ENCODE data around the gene UNCX.
"Not testable (repeated sequence)": the region's sequence is repeated elsewhere in the genome, so short reads cannot be mapped to it uniquely, and the experiment has no call there.

The UNCX gene

DNA sequence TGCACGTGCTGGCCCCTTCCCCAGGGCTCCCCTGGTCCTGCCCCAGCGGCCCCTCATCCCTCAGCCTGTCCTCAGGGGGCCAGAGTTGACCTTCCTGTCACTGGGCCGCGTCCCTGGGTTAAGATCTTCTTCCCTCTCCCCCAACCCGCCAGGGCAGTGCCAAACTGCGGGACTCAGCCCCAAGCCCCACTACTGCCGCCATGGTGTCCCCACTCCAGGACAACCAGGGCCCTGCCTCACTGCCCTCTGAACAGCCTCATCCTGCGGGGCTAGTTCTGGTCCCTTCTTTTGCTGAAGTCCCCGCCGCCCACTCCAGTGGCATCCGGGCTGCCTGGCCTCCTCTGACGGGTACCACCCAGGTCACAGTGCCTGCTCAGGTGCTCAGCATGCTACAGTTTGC, 37.5 kb downstream of the UNCX start:
- Histone ChIP-seq H3K27ac (ENCODE audit: low read length, poor library complexity, severe bottlenecking) (no peak overlapping the region), H3K18ac (ENCODE audit: low read depth in 1 of 2, low read length in 2 of 2) (no peak overlapping the region), H3K4me3 (ENCODE audit: insufficient read depth in 1 of 2, low read depth in 1 of 2, low read length in 2 of 2) (no peak overlapping the region), H2AK5ac (ENCODE audit: low read length, severe bottlenecking) (no peak overlapping the region), H2BK15ac (ENCODE audit: low read depth, poor library complexity, severe bottlenecking) (no peak overlapping the region), H3K27me3 (ENCODE audit: control insufficient read depth in 1 of 2, insufficient read depth in 1 of 2, low read length in 2 of 2) (peaks cover 25 to 48% of the 10 kb centered on the region in 2 experiments), H3K36me3 (ENCODE audit: control insufficient read depth in 1 of 2, insufficient read depth in 2 of 2, low read depth in 1 of 2, low read length in 2 of 2) (no peaks in the 10 kb centered on the region), H3K23ac (ENCODE audit: low read length in 2 of 2) (no peak overlapping the region), H2BK5ac (ENCODE audit: low read depth, low read length, poor library complexity, severe bottlenecking) (no peak overlapping the region), H2BK120ac (ENCODE audit: low read depth, low read length) (no peak overlapping the region), H4K91ac (ENCODE audit: low read length) (no peak overlapping the region), H3K14ac (ENCODE audit: low read length in 2 of 2) (no peak overlapping the region), H2AFZ (ENCODE audit: low read depth, low read length) (no peak overlapping the region), H2BK12ac (ENCODE audit: low read length in 2 of 2) (no peak overlapping the region), H3K4me2 (ENCODE audit: low read length, poor library complexity, severe bottlenecking) (no peak overlapping the region), H3K9ac (ENCODE audit: low read length) (no peak overlapping the region), H3K79me1 (replicated peaks; ENCODE audit: low read length, poor library complexity, severe bottlenecking) (no peaks in the 10 kb centered on the region), H3K4ac (ENCODE audit: low read depth in 1 of 2, low read length in 2 of 2) (no peak overlapping the region), H3K9me3 (ENCODE audit: control insufficient read depth, low read length) (no peaks in the 10 kb centered on the region), H4K8ac (ENCODE audit: low read length) (no peak overlapping the region), H3K4me1 (ENCODE audit: control insufficient read depth, insufficient read depth, low read depth, low read length) (peaks cover 1% of the 10 kb centered on the region)
- DNase-seq = no peak
- WGBS = 85% methylated on average over 12 of the region's 12 CpGs

DNA sequence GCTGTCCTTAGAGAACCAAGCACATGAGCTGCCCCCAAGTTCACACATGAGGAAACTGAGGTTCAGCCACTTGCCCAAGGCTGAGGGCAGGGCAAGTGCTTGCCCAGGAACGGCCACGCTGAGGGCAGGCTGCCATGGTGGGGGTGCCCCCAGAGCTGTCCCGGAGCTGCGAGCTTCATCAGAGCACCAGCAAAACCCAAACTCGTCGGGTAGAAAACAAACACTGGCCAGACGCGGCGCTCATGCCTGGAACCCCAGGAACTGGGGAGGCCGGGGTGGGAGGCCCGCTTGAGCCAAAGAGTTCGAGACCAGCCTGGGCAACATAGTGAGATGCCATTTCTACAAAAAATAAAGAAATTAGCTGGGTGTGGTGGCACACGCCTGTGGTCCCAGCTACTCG, 38.4 kb downstream of the UNCX start:
- Histone ChIP-seq H2BK15ac (ENCODE audit: low read depth, poor library complexity, severe bottlenecking) (no peak overlapping the region), H3K14ac (ENCODE audit: low read length in 2 of 2) (no peak overlapping the region), H2BK5ac (ENCODE audit: low read depth, low read length, poor library complexity, severe bottlenecking) (no peak overlapping the region), H3K27ac (ENCODE audit: low read length, poor library complexity, severe bottlenecking) (no peak overlapping the region), H3K18ac (ENCODE audit: low read depth in 1 of 2, low read length in 2 of 2) (no peak overlapping the region), H3K4me3 (ENCODE audit: insufficient read depth in 1 of 2, low read depth in 1 of 2, low read length in 2 of 2) (no peak overlapping the region), H2AFZ (ENCODE audit: low read depth, low read length) (no peak overlapping the region), H3K27me3 (ENCODE audit: control insufficient read depth in 1 of 2, insufficient read depth in 1 of 2, low read length in 2 of 2) (peaks cover 17 to 46% of the 10 kb centered on the region in 2 experiments), H3K9ac (ENCODE audit: low read length) (no peak overlapping the region), H4K8ac (ENCODE audit: low read length) (no peak overlapping the region), H3K9me3 (ENCODE audit: control insufficient read depth, low read length) (no peaks in the 10 kb centered on the region), H3K4me2 (ENCODE audit: low read length, poor library complexity, severe bottlenecking) (no peak overlapping the region), H2AK5ac (ENCODE audit: low read length, severe bottlenecking) (no peak overlapping the region), H4K91ac (ENCODE audit: low read length) (no peak overlapping the region), H3K36me3 (ENCODE audit: control insufficient read depth in 1 of 2, insufficient read depth in 2 of 2, low read depth in 1 of 2, low read length in 2 of 2) (no peaks in the 10 kb centered on the region), H2BK12ac (ENCODE audit: low read length in 2 of 2) (no peak overlapping the region), H2BK120ac (ENCODE audit: low read depth, low read length) (no peak overlapping the region), H3K79me1 (replicated peaks; ENCODE audit: low read length, poor library complexity, severe bottlenecking) (no peaks in the 10 kb centered on the region), H3K4ac (ENCODE audit: low read depth in 1 of 2, low read length in 2 of 2) (no peak overlapping the region), H3K4me1 (ENCODE audit: control insufficient read depth, insufficient read depth, low read depth, low read length) (peaks cover 1% of the 10 kb centered on the region), H3K23ac (ENCODE audit: low read length in 2 of 2) (no peak overlapping the region)
- DNase-seq = no peak
- 92% methylated on average over 14 of the region's 14 CpGs for WGBS

DNA sequence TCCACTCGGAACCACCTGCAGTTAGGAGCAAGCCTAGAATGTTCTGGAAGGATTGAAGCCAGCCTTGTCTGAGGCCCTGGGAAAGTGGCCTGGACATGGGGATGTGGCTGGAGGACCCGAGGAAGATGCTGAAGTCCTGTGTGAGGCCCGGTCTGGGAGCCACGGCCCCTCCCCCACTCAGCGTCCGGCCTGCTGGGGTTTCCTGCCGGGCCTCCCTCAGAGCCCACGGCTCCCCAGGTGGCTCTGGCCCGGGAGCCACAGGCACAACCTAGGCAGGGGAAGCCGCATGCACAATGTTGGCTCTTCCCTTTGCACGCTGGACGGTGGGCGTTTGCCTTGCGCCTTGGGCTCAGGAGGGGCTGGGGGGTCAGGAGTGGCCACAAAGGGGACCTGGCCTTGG, 39.0 kb downstream of the UNCX start:
- H2BK12ac ChIP-seq (ENCODE audit: low read length in 2 of 2) = no peak overlapping the region
- H2BK120ac ChIP-seq (ENCODE audit: low read depth, low read length) = no peak overlapping the region
- DNase-seq = no peak
- no peak overlapping the region for H3K4me3 ChIP-seq (ENCODE audit: insufficient read depth in 1 of 2, low read depth in 1 of 2, low read length in 2 of 2)
- H3K4me2 ChIP-seq (ENCODE audit: low read length, poor library complexity, severe bottlenecking) = no peak overlapping the region
- WGBS = 81% methylated on average over 10 of the region's 14 CpGs
- no peak overlapping the region for H2BK15ac ChIP-seq (ENCODE audit: low read depth, poor library complexity, severe bottlenecking)
- no peak overlapping the region for H3K4ac ChIP-seq (ENCODE audit: low read depth in 1 of 2, low read length in 2 of 2)
- H3K27ac ChIP-seq (ENCODE audit: low read length, poor library complexity, severe bottlenecking) = no peak overlapping the region
- no peaks in the 10 kb centered on the region for H3K79me1 ChIP-seq (replicated peaks; ENCODE audit: low read length, poor library complexity, severe bottlenecking)
- no peak overlapping the region for H2AFZ ChIP-seq (ENCODE audit: low read depth, low read length)
- H3K23ac ChIP-seq (ENCODE audit: low read length in 2 of 2) = no peak overlapping the region
- H2BK5ac ChIP-seq (ENCODE audit: low read depth, low read length, poor library complexity, severe bottlenecking) = no peak overlapping the region
- H3K9me3 ChIP-seq (ENCODE audit: control insufficient read depth, low read length) = no peaks in the 10 kb centered on the region
- no peak overlapping the region for H4K91ac ChIP-seq (ENCODE audit: low read length)
- H3K27me3 ChIP-seq (ENCODE audit: control insufficient read depth in 1 of 2, insufficient read depth in 1 of 2, low read length in 2 of 2) = peaks cover 11 to 41% of the 10 kb centered on the region in 2 experiments
- peaks cover 1% of the 10 kb centered on the region for H3K4me1 ChIP-seq (ENCODE audit: control insufficient read depth, insufficient read depth, low read depth, low read length)
- no peak overlapping the region for H4K8ac ChIP-seq (ENCODE audit: low read length)
- H3K9ac ChIP-seq (ENCODE audit: low read length) = no peak overlapping the region
- H3K18ac ChIP-seq (ENCODE audit: low read depth in 1 of 2, low read length in 2 of 2) = no peak overlapping the region
- no peak overlapping the region for H3K14ac ChIP-seq (ENCODE audit: low read length in 2 of 2)
- no peaks in the 10 kb centered on the region for H3K36me3 ChIP-seq (ENCODE audit: control insufficient read depth in 1 of 2, insufficient read depth in 2 of 2, low read depth in 1 of 2, low read length in 2 of 2)
- H2AK5ac ChIP-seq (ENCODE audit: low read length, severe bottlenecking) = no peak overlapping the region

DNA sequence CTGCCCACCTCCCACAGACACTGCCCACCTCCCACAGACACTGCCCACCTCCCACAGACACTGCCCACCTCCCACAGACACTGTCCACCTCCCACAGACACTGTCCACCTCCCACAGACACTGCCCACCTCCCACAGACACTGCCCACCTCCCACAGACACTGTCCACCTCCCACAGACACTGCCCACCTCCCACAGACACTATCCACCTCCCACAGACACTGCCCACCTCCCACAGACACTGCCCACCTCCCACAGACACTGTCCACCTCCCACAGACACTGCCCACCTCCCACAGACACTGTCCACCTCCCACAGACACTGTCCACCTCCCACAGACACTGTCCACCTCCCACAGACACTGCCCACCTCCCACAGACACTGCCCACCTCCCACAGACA, 39.5 kb downstream of the UNCX start:
- H3K9ac ChIP-seq (ENCODE audit: low read length); H2AFZ ChIP-seq (ENCODE audit: low read depth, low read length); H3K4me2 ChIP-seq (ENCODE audit: low read length, poor library complexity, severe bottlenecking); H3K9me3 ChIP-seq (ENCODE audit: control insufficient read depth, low read length); H2BK120ac ChIP-seq (ENCODE audit: low read depth, low read length); H3K79me1 ChIP-seq (replicated peaks; ENCODE audit: low read length, poor library complexity, severe bottlenecking); H3K27ac ChIP-seq (ENCODE audit: low read length, poor library complexity, severe bottlenecking); H4K91ac ChIP-seq (ENCODE audit: low read length); H3K4me1 ChIP-seq (ENCODE audit: control insufficient read depth, insufficient read depth, low read depth, low read length); DNase-seq; H3K18ac ChIP-seq (ENCODE audit: low read depth in 1 of 2, low read length in 2 of 2); H2BK12ac ChIP-seq (ENCODE audit: low read length in 2 of 2); H3K36me3 ChIP-seq (ENCODE audit: control insufficient read depth in 1 of 2, insufficient read depth in 2 of 2, low read depth in 1 of 2, low read length in 2 of 2); H3K14ac ChIP-seq (ENCODE audit: low read length in 2 of 2); H4K8ac ChIP-seq (ENCODE audit: low read length); H2BK5ac ChIP-seq (ENCODE audit: low read depth, low read length, poor library complexity, severe bottlenecking); H3K4me3 ChIP-seq (ENCODE audit: insufficient read depth in 1 of 2, low read depth in 1 of 2, low read length in 2 of 2); H2BK15ac ChIP-seq (ENCODE audit: low read depth, poor library complexity, severe bottlenecking); H3K23ac ChIP-seq (ENCODE audit: low read length in 2 of 2); H2AK5ac ChIP-seq (ENCODE audit: low read length, severe bottlenecking); H3K4ac ChIP-seq (ENCODE audit: low read depth in 1 of 2, low read length in 2 of 2): not testable (repeated sequence)
- H3K27me3 ChIP-seq (ENCODE audit: control insufficient read depth in 1 of 2, insufficient read depth in 1 of 2, low read length in 2 of 2) = peaks cover 8 to 36% of the 10 kb centered on the region in 2 experiments
